GM12865 (cell line): ENCODE measurements around the gene DDX3X.
"Not testable (repeated sequence)": the region's sequence is repeated elsewhere in the genome, so short reads cannot be mapped to it uniquely, and the experiment has no call there.

Source experiments
- DNase-seq: peaks from one replicate; pipeline ENCODE4 v3.0.0; 2010; ENCODE audit warnings: low read depth
- H3K4me3 ChIP-seq: 2 replicates; pipeline ENCODE4 v1.5.1; 2011; ENCODE audit warnings: mild to moderate bottlenecking, low read depth, low read length, control low read depth
- TF ChIP-seq, protein P1 (sequence below): IDR thresholded peaks from 2 replicates; pipeline ENCODE4 v1.5.1; 2011; ENCODE audit warnings: low read length, control low read depth, low read depth, inconsistent platforms; ENCODE audit not compliant: insufficient read depth; ENCODE audit errors: missing control alignments

DDX3X gene

DNA sequence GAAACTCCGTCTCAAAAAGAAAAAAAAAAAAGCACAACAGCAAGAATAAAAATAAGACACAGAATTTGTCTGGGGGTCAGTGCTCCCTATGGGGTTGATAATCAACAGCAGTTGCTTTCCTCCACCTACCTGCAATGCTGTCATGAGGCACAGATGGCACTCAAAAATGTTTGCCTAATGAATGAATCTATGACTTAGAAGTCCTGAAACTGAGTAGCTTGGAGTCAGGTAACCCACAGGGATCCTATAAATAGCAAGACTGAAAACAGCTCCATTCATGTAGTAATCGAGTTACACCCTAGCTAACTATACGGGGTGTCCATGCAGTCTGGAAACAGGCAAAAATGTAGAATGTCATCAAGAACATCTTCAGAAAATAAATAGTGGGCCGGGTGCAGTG, 19.8 kb upstream of the DDX3X start:
- TF ChIP-seq, protein P1, sequence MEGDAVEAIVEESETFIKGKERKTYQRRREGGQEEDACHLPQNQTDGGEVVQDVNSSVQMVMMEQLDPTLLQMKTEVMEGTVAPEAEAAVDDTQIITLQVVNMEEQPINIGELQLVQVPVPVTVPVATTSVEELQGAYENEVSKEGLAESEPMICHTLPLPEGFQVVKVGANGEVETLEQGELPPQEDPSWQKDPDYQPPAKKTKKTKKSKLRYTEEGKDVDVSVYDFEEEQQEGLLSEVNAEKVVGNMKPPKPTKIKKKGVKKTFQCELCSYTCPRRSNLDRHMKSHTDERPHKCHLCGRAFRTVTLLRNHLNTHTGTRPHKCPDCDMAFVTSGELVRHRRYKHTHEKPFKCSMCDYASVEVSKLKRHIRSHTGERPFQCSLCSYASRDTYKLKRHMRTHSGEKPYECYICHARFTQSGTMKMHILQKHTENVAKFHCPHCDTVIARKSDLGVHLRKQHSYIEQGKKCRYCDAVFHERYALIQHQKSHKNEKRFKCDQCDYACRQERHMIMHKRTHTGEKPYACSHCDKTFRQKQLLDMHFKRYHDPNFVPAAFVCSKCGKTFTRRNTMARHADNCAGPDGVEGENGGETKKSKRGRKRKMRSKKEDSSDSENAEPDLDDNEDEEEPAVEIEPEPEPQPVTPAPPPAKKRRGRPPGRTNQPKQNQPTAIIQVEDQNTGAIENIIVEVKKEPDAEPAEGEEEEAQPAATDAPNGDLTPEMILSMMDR: no peak
- no peak overlapping the region for H3K4me3 ChIP-seq
- peak; percentile 37 for DNase-seq

DNA sequence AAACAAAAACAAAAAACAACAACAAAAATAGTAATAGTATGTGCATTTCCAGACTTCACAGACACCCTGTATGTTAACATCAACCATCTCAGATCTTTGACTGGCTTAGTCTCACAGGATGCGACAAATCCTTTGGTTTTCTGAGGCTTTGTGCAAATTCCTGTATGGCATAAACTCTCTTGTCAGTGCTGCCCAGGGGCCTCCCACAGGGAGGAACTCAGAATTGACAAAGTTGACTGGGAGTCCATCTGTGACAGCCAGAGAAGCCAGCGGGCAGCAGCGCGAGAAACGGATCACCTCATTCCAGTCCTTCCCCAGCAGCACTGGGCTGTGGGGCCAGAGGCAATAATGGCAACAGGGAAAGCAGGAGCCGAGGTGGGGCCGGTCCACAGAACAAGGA, 19.1 kb upstream of the DDX3X start:
- TF ChIP-seq, protein P1: no peak
- DNase-seq: no peak

DNA sequence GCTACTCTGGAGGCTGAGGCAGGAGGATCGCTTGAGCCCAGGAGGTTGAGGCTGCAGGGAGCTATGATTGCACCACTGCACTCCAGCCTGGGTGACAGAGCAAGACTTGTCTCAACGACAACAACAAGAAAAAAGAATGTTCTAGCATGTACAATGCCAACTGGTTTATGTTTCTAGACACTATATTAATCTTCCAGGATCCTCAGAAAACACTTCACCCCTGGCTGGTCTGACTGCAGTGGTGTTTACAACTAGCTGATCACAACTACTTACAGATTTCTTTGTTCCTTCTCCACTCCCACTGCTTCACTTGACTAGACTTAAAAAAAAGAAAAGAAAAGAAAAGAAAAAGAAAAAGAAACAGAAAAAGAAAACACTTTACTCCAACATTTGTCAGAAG, 17.7 kb upstream of the DDX3X start:
- DNase-seq, H3K4me3 ChIP-seq: not testable (repeated sequence)

More for the DNA sequence above, 19.1 kb upstream of the DDX3X start:
- H3K4me3 ChIP-seq: no peak overlapping the region

DNA sequence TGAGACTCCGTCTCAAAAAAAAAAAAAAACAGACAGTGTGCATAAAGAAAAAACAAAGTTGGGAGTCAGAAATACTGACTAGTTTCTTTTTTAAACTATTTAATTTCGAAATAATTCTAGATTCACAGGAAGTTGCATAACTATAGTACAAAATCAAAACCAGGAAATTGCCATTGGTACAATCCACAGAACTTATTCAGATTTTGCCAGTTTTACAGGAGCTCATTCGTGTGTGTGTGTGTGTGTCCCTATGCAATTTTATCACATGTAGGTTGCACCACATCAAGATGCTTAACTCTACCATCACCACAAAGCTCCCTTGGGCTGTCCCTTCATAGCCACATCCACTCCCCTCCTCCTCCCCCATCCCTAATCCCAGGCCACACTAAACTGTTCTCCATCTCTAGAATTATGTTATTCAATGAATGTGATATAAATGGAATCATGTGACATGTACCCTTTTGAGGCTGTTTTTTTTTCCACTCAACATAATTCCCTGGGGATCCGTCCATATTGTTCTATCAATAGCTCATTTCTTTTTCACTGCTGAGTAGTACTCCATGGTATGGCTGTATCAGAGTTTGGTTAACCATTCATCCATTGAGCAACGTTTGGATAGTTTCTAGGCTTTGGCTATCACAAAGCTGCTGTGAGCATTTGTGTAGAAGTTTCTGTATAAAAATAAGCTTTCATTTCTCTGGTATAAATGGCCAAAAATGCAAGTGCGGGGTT, 16.3 kb upstream of the DDX3X start:
- no peak overlapping the region for H3K4me3 ChIP-seq
- no peak for DNase-seq
- TF ChIP-seq, protein P1: no peak

DNA sequence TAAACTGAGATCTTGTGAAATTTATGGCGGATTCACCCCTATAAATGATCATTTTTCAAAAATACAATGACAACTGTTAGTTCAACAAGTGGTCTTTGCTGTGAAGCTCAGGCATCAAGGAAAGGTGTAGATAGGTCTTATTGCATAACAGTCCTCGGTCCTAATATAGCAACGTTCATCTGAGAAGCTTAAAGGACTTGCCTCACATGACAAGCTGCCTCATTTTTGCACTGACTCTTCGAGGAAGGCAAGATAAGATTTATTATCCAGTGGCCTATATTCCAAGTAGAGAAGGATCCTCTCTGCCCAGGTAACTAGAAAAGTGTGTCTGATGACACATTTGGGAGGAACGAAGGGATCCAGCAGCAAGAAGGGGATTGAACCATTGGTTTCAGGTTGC, 13.6 kb upstream of the DDX3X start:
- no peak for DNase-seq
- no peak overlapping the region for H3K4me3 ChIP-seq
- TF ChIP-seq, protein P1: no peak

DNA sequence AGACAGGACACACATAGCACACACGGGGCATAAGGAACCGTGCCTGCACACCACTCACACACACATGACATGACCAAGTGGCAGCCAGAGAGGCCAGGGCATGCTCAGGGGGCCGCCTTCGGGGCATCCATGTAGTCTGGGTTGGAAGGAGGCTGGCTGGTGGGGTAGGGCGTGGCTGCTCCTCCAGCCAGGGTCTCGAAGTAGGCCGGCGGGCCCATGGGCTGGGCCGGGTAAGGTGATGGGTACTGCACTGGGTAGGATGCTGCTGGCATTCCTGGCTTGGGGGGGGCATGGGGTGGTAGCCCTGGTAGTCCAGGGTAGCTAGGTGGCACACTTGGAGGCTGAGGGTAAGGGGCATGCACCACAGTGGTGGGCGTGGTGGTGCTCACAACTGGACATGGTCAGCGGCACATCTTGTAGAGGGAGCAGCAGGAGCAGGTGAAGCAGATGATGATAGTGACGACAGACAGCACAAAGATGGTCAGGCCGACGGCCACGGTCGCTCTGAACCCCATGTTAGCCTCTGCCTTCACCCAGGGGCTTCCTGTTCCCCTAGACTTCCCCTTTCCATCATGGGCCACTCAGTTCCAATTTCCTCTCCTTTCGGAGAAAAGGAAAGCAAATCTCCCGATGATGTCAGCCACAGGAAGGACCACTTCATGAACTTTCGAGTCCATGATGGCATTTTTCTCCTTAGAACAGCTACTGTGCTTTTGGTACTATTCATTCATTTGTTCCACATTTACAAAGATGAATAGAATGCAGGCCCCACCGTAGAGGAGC, 10.9 kb upstream of the DDX3X start:
- TF ChIP-seq, protein P1: no peak
- H3K4me3 ChIP-seq: no peak overlapping the region
- DNase-seq: no peak

DNA sequence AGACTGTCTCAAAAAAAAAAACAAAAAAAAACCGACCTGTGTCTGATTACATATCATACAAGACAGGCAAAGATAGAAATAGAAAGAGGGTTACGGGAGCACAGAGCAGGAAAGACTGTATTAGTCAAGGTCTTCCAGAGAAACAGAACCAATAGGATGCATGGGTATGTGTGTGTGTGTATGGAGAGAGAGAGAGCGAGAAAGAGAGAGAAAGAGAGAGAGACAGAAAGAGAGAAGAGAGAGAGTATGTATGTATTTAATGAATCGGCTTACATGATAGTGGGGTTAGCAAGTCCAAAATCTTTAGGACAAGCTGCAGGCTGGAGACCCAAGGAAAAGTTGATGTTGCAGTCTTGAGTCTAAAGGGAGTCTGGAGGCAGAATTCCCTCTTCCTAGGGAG, 7.5 kb upstream of the DDX3X start:
- H3K4me3 ChIP-seq: no peak overlapping the region
- no peak for DNase-seq
- TF ChIP-seq, protein P1: no peak
